GM12878 (cell line): ENCODE data around the gene CNTD1. TPM values are rescaled to one million over a fixed set of nuclear protein-coding genes. Genes with fewer than 3 reads are reported as not detected.

Experiments
- ATAC-seq: fragments of 200-7000 bp; cut with Tn5 transposase; 3 replicates; pipeline ENCODE4 v1.9.1; 2020; ENCODE audit warnings: mild to moderate bottlenecking, moderate library complexity
- BruUV-seq: library from RNA; stranded (reverse); fragments of 400-500 nt; replicated peaks from 2 replicates; lab custom pipeline; 2021; lab: Mats Ljungman, UMichigan
- CTCF ChIA-PET: fragments of 300-600 bp; sonication (Branson Sonifier 250); formaldehyde crosslinking; extraction: SDS; loops from one replicate; lab custom pipeline; 2021; ENCODE audit warnings: inconsistent platforms; lab: Yijun Ruan, JAX
- POLR2A ChIA-PET: fragments of 350-600 bp; formaldehyde crosslinking; extraction: SDS; loops from one replicate; lab custom pipeline; 2021; ENCODE audit warnings: inconsistent platforms; lab: Charles Lee
- RAD21 ChIA-PET: fragments of 300-600 bp; sonication (Branson Sonifier 250); formaldehyde crosslinking; loops from one replicate; lab custom pipeline; 2023; ENCODE audit warnings: antibody characterized with exemption; ENCODE audit not compliant: unreplicated experiment; lab: Charles Lee
- SMC1A ChIA-PET: fragments of 300-600 bp; sonication (Branson Sonifier 250); formaldehyde crosslinking; loops from one replicate; lab custom pipeline; 2023; ENCODE audit not compliant: unreplicated experiment, uncharacterized antibody; lab: Charles Lee
- DNase-seq: peaks from one replicate; pipeline ENCODE4 v3.0.0-alpha.2; 2011; ENCODE audit warnings: low read depth, low spot score
- FAIRE-seq: peaks from 3 replicates; lab custom pipeline; 2011; peaks lifted over from hg19 to GRCh38; lab: Jason Lieb, UNC
- H2AFZ ChIP-seq: 2 replicates; pipeline ENCODE4 v1.6.0; 2011; ENCODE audit warnings: low read depth, low read length, control low read depth; ENCODE audit not compliant: control insufficient read depth
- H3K27ac ChIP-seq: 2 replicates; pipeline ENCODE4 v1.5.1; 2011; ENCODE audit warnings: control low read depth; ENCODE audit not compliant: control insufficient read depth, insufficient read depth
- H3K27me3 ChIP-seq, 2 experiments: replicated peaks in 1 of 2; 2 replicates each; pipeline versions ENCODE4 v1.6.0 to v1.6.1; 2011; ENCODE audit warnings: low read length in 1 of 2; ENCODE audit not compliant: control insufficient read depth in 2 of 2, insufficient read depth in 2 of 2
- H3K36me3 ChIP-seq, 2 experiments: 2 replicates each; pipeline ENCODE4 v1.5.1; 2011; ENCODE audit warnings: low read length in 1 of 2; ENCODE audit not compliant: control insufficient read depth in 2 of 2, insufficient read depth in 2 of 2
- H3K4me1 ChIP-seq: 2 replicates; pipeline ENCODE4 v1.6.1; 2011; ENCODE audit warnings: mild to moderate bottlenecking, low read length, moderate library complexity, mixed read lengths; ENCODE audit not compliant: control insufficient read depth, insufficient read depth
- H3K4me2 ChIP-seq: 2 replicates; pipeline ENCODE4 v1.6.0; 2011; ENCODE audit warnings: control low read depth; ENCODE audit not compliant: control insufficient read depth, insufficient read depth
- H3K4me3 ChIP-seq: fragments of 200-600 bp; sonication (generic); 2 replicates; pipeline ENCODE4 v1.5.1; 2016
- H3K79me2 ChIP-seq: 2 replicates; pipeline ENCODE4 v1.6.0; 2011; ENCODE audit warnings: low read length; ENCODE audit not compliant: control insufficient read depth, insufficient read depth
- H3K9ac ChIP-seq: 2 replicates; pipeline ENCODE4 v1.8.0; 2011; ENCODE audit warnings: low read length, control low read depth, mixed read lengths; ENCODE audit not compliant: control insufficient read depth, insufficient read depth
- H3K9me3 ChIP-seq: replicated peaks from 3 replicates; pipeline ENCODE4 v1.5.1; 2011; ENCODE audit warnings: mild to moderate bottlenecking, low read length; ENCODE audit not compliant: control insufficient read depth, insufficient read depth
- H4K20me1 ChIP-seq: 2 replicates; pipeline ENCODE4 v1.6.0; 2011; ENCODE audit not compliant: control insufficient read depth, insufficient read depth
- CHD2 ChIP-seq: IDR thresholded peaks from 2 replicates; pipeline ENCODE4 v1.6.1; 2011; ENCODE audit warnings: low read depth, low read length, improper control_type of control experiment, borderline replicate concordance
- E2F4 ChIP-seq: IDR thresholded peaks from 2 replicates; pipeline ENCODE4 v1.6.1; 2012; ENCODE audit warnings: low read depth, low read length, improper control_type of control experiment
- POLR2A ChIP-seq: IDR thresholded peaks from 2 replicates; pipeline ENCODE4 v1.6.1; 2011; ENCODE audit warnings: low read depth, mild to moderate bottlenecking, low read length
- SP1 ChIP-seq: IDR thresholded peaks from one replicate; pipeline ENCODE4 v1.6.1; 2011; ENCODE audit warnings: low read depth, low read length
- ZBTB4 ChIP-seq: fragments of 450-650 bp; formaldehyde crosslinking; IDR thresholded peaks from 2 replicates; pipeline ENCODE4 v1.4.0; 2022; ENCODE audit warnings: mild to moderate bottlenecking, moderate library complexity
- WGBS: methylation state at CpG from one replicate; pipeline ENCODE4 v1.1.6; 2016; ENCODE audit warnings: low lambda C conversion rate; ENCODE audit not compliant: insufficient replicate concordance, insufficient coverage; ENCODE audit errors: missing lambda C conversion rate; 5-methylcytosine and 5-hydroxymethylcytosine counted together
- in situ Hi-C: fragments of 300-500 bp; cut with MboI; formaldehyde crosslinking; loops from 9 replicates; pipeline ENCODE4 v1.14.3; 2018; ENCODE audit warnings: mixed read lengths
- intact Hi-C: fragments of 100-400 bp; cut with micrococcal nuclease; formaldehyde crosslinking; loops from one replicate; pipeline ENCODE4 v1.14.2; 2022; ENCODE audit not compliant: unreplicated experiment
- polyA plus RNA-seq, 11 experiments: library from polyadenylated mRNA; depleted of rRNA in 4 of 11; unstranded in 6 of 11; stranded (reverse) in 5 of 11; fragments of >200 nt; fragmentation: Nextera tagmentation in 4 of 11; fragmentation: Illumina TruSeq in 1 of 11; extraction: Ambion mirVana in 4 of 11; extraction: Trizol in 1 of 11; gene quantifications; 1 replicate in 1 of 11; 2 replicates in 10 of 11; pipeline versions ENCODE4 v1.2.1 to v1.2.3, GENCODE V29; 2011 to 2016; ENCODE audit warnings: inconsistent platforms in 2 of 11, missing spikeins in 2 of 11, low read depth in 1 of 11
- total RNA-seq, 4 experiments: library from RNA; depleted of rRNA in 3 of 4; stranded (reverse); fragments of >200 nt in 3 of 4; fragmentation: Illumina TruSeq in 1 of 4; extraction: Trizol in 1 of 4; gene quantifications; 2 replicates each; pipeline versions ENCODE4 v1.2.1 to v1.2.3, GENCODE V29; 2013 to 2021

The CNTD1 gene
- total and polyA plus RNA-seq, 10 of the 15 experiments (the other 5 are each of a cell fraction or from before 2014, with no cell fraction given): 0.06 to 1.5 (median 1.1) TPM; not detected in 4

GRCh38 chr17:42844761-42845555, 46.3 kb downstream of the CNTD1 start (continued):
- TF ChIP-seq E2F4: no peak
- TF ChIP-seq ZBTB4: no peak
- no peak for TF ChIP-seq SP1

DNA sequence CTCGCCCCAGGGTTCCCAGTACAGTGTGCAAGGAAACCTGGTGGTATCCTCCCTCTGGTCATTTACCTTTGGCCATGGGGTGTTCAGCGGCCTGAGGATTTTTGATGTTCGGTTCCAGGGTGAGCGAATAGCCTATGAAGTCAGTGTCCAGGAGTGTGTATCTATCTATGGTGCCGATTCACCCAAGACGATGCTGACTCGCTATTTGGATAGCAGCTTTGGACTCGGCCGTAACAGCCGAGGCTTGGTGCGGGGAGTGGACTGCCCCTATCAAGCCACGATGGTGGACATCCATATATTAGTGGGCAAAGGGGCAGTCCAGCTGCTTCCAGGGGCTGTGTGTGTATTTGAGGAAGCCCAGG, 46.9 kb downstream of the CNTD1 start:
- H3K9me3 ChIP-seq: no peaks in the 10 kb centered on the region
- H3K27me3 ChIP-seq: no peaks in the 10 kb centered on the region
- no peak overlapping the region for H3K4me2 ChIP-seq
- intact Hi-C loops (loop anchor here (10.0 kb wide), 1 partner anchor 149 kb away; the partner anchor contains the start of gene RPL27), in situ Hi-C loops (no loop called here)
- H3K79me2 ChIP-seq: no peaks in the 10 kb centered on the region
- ChIA-PET SMC1A (interaction anchor here (1.0 to 1.3 kb wide), 3 partner anchors 78 to 152 kb away, joined by 3 to 4 read pairs (median 3); partner anchors contain the start of gene RPL27), RAD21 (interaction anchor here (1.4 to 1.5 kb wide), 2 partner anchors 84 to 152 kb away, joined by 4 to 5 read pairs; partner anchors contain the start of gene RPL27), CTCF (interaction anchor here (0.9 to 4.7 kb wide), 3 partner anchors 10 to 152 kb away, joined by 3 to 38 read pairs (median 5); partner anchors contain the start of gene RPL27), POLR2A (no interaction called here)
- H3K9ac ChIP-seq: no peak overlapping the region
- no TSS peak for BruUV-seq
- no peak overlapping the region for H2AFZ ChIP-seq
- DNase-seq (no peak), FAIRE-seq (no peak), ATAC-seq (no peak; the same call in 2 of the 3 replicates)
- no peak overlapping the region for H3K27ac ChIP-seq
- no peak overlapping the region for H3K4me3 ChIP-seq
- TF ChIP-seq POLR2A (peak; percentile 56; the same call in 1 of the 2 replicates), CHD2 (no peak)
- WGBS: 61% methylated on average over 12 of the region's 12 CpGs
- no peaks in the 10 kb centered on the region; the same call in 1 of the 2 replicates for H3K4me1 ChIP-seq
- no peaks in the 10 kb centered on the region for H4K20me1 ChIP-seq
- H3K36me3 ChIP-seq: peaks cover 14 to 24% of the 10 kb centered on the region in 2 experiments
